Measurements from ENCODE around the gene SYCP3.

The SYCP3 gene

GRCh38 chr12:101738920-101739665 is at the start of gene SYCP3:
Gene SYCP3, minus strand, starts transcription at chr12:101739462. Its CDS starts 1,527 bp downstream, at chr12:101737935.
- DNase-seq, result no peak

- DNase-seq, result no peak
These were observed 46.4 kb upstream of the SYCP3 start for GRCh38 chr12:101785671-101786070.

- DNase-seq, result no peak
These were observed 45.1 kb upstream of the SYCP3 start for GRCh38 chr12:101784376-101784775.

- DNase-seq, result no peak
These were observed 44.6 kb upstream of the SYCP3 start for GRCh38 chr12:101783838-101784237.

- DNase-seq, result no peak
These were observed 43.9 kb upstream of the SYCP3 start for GRCh38 chr12:101783150-101783549.

- DNase-seq, result no peak
These were observed 43.0 kb upstream of the SYCP3 start for GRCh38 chr12:101782273-101782731.

GRCh38 chr12:101781834-101782233 is 42.6 kb upstream of the SYCP3 start:
- no peak for DNase-seq

- no peak for DNase-seq
These were observed 41.3 kb upstream of the SYCP3 start for GRCh38 chr12:101780599-101780998.

GRCh38 chr12:101779626-101780025 is 40.4 kb upstream of the SYCP3 start:
- no peak for DNase-seq

GRCh38 chr12:101779200-101779599 is 39.9 kb upstream of the SYCP3 start:
- no peak for DNase-seq

GRCh38 chr12:101777978-101778377 is 38.7 kb upstream of the SYCP3 start:
- DNase-seq, result no peak

- DNase-seq, result no peak
These were observed 38.2 kb upstream of the SYCP3 start for GRCh38 chr12:101777485-101777884.

- no peak for DNase-seq
These were observed 36.6 kb upstream of the SYCP3 start for GRCh38 chr12:101775816-101776215.

GRCh38 chr12:101773650-101774162 is 34.4 kb upstream of the SYCP3 start:
- DNase-seq, result peak; percentile 77

- no peak for DNase-seq
These were observed 32.9 kb upstream of the SYCP3 start for GRCh38 chr12:101772012-101772775.

- DNase-seq, result no peak
These were observed 30.6 kb upstream of the SYCP3 start for GRCh38 chr12:101769865-101770264.

GRCh38 chr12:101768781-101769180 is 29.5 kb upstream of the SYCP3 start:
- DNase-seq, result no peak

GRCh38 chr12:101767537-101767936 is 28.3 kb upstream of the SYCP3 start:
- no peak for DNase-seq

- DNase-seq, result no peak
These were observed 25.0 kb upstream of the SYCP3 start for GRCh38 chr12:101764051-101764792.

GRCh38 chr12:101763246-101763931 is 24.1 kb upstream of the SYCP3 start:
- DNase-seq, result no peak

- DNase-seq, result no peak
These were observed 22.5 kb upstream of the SYCP3 start for GRCh38 chr12:101761781-101762180.

- no peak for DNase-seq
These were observed 22.1 kb upstream of the SYCP3 start for GRCh38 chr12:101761350-101761749.
